ENCODE measurements around the gene CABP4.

The CABP4 gene

GRCh38 chr11:67455054-67455453 is at the start of gene CABP4:
TSS of gene CABP4 (plus strand) at chr11:67455354. CDS start at chr11:67455424, 70 bp downstream.
- DNase-seq, result no peak

- DNase-seq, result no peak
Observed at GRCh38 chr11:67405688-67406339, 49.3 kb upstream of the CABP4 start.

- no peak for DNase-seq
Observed at GRCh38 chr11:67406420-67406968, 48.7 kb upstream of the CABP4 start.

- no peak for DNase-seq
Observed at GRCh38 chr11:67406969-67407687, 48.0 kb upstream of the CABP4 start.

GRCh38 chr11:67407688-67408163 is 47.4 kb upstream of the CABP4 start:
- DNase-seq, result no peak

DNA sequence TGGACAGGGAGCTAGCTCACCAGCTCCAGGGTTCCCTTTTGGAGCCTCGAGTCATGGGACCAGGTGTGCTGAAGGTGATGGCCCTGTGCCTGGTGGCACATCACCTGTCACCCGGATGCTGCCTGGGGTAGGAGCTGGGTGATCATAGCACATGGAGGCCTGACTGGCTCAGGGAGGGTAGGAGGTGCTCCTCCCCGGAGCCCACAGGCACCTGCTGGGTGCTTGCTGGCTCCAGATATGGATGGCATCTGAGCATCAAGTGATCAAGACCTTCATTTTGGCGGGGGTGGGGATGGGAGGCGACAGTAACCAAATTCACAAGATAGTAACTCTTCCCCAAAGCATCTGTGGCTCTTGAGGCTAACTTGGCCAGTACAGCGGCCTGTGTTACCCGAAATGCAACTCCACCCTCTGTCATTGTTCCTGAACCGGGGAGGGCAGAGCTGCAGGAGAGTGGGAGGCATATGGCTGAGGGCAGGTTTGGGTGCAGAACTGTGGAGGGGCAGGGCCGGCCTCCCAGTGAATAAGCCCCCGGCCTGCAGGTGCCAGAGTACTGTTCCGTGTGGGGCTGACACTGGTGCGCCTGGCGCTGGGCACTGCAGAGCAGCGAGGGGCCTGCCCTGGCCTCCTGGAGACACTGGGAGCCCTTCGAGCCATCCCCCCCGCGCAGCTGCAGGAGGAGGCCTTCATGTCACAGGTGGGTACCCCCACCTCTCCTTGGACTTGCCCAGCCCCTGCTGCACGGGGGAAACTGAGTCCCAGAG is 46.5 kb upstream of the CABP4 start:
- no peak for DNase-seq

GRCh38 chr11:67409261-67409666 is 45.9 kb upstream of the CABP4 start:
- DNase-seq, result no peak

GRCh38 chr11:67409781-67410368 is 45.3 kb upstream of the CABP4 start:
- DNase-seq, result no peak

GRCh38 chr11:67410369-67410831 is 44.8 kb upstream of the CABP4 start:
- DNase-seq, result no peak

DNA sequence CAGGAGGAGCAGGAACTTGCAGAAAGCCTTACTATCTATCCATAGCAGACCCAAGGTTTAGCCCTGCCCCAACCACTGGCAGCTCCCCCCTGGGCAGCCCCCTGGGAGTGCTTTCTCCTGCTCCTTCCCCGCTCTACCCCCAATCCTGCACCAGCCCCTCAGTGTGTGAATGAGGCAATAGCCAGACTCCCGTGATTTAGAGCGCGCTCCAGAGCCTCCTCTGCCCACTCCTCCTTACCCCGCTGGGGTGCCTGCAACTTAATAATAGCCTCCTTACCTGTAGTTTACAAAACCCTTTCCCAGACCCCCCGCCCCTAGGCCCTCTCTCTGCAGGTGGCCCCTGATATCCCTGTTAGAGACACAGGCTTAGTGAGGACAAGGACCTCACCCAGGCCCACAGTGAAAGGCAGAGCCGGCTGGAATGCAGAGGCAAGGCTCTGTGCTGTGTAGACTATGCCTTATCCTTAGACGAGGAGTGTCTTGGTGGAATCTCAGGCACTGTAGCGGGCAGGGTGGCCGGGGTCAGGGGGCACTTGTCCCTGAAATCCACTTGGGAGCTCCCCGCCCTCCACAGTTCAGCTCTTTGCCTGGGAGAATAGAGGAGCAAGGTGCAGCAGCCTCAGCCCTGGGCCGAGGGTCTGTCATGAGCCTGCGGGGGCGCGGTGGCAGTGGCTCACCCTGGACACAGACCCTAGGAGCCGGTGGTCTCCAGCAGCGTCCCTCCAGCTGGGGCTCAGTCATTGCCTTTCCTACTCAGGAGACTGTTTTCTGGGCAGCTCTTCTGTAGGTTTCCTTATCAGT is 44.0 kb upstream of the CABP4 start:
- no peak for DNase-seq

DNA sequence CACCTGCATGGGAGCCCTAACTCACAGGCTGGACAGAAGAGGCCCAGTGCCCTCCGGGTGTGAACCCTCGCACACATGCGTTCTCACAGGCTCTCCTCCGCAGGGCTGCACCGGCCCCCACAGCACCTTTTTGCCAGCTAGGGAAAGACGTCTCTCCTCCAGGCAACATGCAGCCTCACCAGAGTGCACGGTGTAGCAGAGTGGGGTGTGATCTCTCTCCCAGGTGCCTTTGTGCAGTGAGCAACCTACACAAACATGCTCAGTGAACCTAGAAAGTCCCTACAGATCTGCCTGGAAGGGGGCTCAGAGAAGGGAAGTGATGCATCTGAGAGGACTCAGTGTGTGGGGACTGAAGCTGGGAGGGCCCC is 43.4 kb upstream of the CABP4 start:
- no peak for DNase-seq

DNA sequence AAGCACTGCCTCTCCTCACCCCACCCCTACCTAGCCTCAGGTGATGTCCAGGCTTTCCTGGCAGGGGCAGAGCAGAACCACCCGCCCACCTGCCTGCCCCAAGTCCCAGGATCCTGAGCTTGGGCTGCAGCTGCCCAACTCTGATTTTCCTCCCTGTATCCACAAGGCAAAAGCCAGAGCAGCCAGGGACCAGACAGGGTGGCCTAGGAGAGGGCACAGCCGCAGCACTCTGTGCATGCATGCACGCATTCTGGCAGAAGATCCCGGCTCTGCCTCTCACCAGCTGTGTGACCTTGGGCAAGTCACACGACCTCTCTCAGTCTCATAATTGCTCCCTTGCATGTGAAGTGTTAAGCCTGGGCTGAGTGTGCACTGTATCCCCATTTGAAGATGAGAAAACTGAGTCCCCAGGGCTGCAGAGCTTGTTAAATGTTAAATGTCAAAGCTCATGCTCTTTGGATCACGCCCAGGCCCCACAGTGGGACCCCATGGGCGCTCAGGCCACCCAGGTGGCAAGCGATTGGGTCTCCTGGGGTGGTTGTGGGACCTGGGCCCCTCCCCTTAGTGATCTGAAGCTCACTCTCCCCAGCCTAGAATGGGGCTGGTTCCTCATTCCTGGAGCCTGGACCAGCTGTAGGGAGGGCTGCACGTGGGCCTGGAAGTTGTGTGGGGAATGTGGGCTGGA is 42.5 kb upstream of the CABP4 start:
- no peak for DNase-seq

- DNase-seq, result no peak
Observed at GRCh38 chr11:67413266-67413849, 41.8 kb upstream of the CABP4 start.

- DNase-seq, result no peak
Observed at GRCh38 chr11:67415501-67416304, 39.5 kb upstream of the CABP4 start, which contains the start of gene CARNS1. TSS of gene CARNS1 (plus strand) at chr11:67415678. CDS start at chr11:67416200, 522 bp downstream.

- no peak for DNase-seq
Observed at GRCh38 chr11:67416416-67417335, 38.5 kb upstream of the CABP4 start.

DNA sequence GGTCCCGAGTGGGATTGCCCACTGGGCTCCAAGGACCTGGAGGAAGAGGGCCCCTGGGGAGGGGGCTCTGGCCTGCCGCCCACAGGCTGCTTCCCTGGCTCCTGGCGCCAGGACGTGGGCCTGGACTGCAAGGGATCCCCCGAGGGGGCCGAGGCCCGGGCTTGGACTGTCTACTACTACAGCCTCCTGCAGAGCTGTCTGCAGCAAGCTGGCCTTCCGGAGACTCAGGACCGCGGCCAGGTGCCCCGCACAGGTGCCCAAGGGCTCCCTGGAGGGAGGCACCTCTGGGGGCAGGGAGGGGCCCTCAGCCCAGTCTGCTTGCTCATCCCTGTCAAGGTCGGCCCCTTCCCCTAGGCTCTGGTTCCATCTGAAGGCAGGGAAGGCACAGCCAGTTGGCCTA is 37.7 kb upstream of the CABP4 start:
- DNase-seq, result no peak

DNA sequence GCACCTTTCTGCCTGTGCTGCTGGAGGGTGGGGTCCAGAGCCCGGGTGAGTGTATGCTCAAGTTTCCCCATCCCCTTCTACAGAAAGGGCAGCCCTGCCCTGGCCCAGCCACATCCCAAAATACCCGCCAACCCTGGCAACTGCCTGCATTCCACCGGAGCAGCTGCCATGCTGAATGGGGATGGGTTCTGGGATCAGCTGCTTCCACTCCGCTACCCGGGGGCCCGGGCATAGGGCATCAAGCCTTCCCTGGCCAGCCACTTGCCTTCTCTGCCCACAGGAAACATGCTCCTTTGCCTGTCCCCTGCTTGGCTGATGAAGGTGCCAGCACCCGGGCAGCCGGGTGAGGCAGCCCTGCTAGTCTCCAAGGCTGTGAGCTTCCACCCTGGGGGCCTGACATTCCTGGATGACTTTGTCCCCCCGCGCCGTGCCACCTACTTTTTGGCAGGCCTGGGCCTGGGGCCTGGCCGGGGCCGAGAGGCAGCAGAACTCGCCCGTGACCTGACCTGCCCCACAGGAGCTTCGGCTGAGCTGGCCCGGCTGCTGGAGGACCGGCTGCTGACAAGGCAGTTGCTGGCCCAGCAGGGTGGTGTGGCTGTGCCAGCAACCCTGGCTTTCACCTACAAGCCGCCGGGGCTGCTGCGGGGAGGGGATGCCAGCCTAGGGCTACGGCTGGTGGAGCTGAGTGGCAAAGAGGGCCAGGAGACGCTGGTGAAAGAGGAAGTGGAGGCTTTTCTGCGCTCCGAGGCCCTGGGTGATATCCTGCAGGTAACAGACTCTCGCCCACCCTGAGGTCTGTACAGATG is 36.5 kb upstream of the CABP4 start:
- no peak for DNase-seq

All from GOT3 (cell line).